Ecto neural progenitor cell (in vitro differentiated cells): ENCODE results near the gene KCNV2.

Experiments used
- DNase-seq: peaks from one replicate; pipeline ENCODE4 v3.0.0-alpha.2; 2018; ENCODE audit warnings: low spot score

KCNV2 gene

GRCh38 chr9:2758898-2759510 lies 41.7 kb downstream of the KCNV2 start:
- DNase-seq, result no peak

DNA sequence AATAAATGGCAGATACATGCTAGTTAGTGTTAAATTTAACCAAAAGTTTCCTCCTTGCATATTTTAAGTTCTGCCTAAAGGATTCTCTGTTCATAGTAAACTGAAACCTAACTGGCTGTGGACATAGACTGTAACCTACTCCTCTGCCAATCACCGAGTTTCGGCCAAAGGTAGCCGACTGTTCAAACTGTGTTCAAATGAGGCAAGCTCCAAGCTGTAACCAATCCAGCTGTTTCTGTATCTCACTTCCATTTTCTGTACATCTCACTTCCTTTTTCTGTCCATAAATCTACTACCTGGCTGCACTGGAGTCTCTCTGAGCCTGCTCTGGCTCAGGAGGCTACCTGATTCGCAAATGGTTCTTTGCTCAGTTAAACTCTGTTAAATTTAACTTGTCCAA lies 44.1 kb downstream of the KCNV2 start:
- no peak for DNase-seq

GRCh38 chr9:2764353-2764752 lies 47.0 kb downstream of the KCNV2 start:
- no peak for DNase-seq

GRCh38 chr9:2765250-2765880 lies 48.1 kb downstream of the KCNV2 start:
- no peak for DNase-seq

GRCh38 chr9:2767800-2768677 lies 50.7 kb downstream of the KCNV2 start:
- no peak for DNase-seq

- no peak for DNase-seq
Observed at GRCh38 chr9:2771087-2771486, 53.8 kb downstream of the KCNV2 start.

- DNase-seq, result no peak
Observed at GRCh38 chr9:2771661-2772060, 54.4 kb downstream of the KCNV2 start.

- no peak for DNase-seq
Observed at GRCh38 chr9:2777454-2777853, 60.1 kb downstream of the KCNV2 start.

- no peak for DNase-seq
Observed at GRCh38 chr9:2778816-2779215, 61.5 kb downstream of the KCNV2 start.
